Spleen (tissue), 11 donors: Measurements from ENCODE around the gene PTPRA. TPM values are rescaled to one million over a fixed set of nuclear protein-coding genes. Genes with fewer than 3 reads are reported as not detected.
"Not testable (repeated sequence)": the region's sequence is repeated elsewhere in the genome, so short reads cannot be mapped to it uniquely, and the experiment has no call there.

Source experiments
- DNase-seq: peaks from one replicate; pipeline ENCODE4 v3.0.0-alpha.2; 2020
- H3K27ac ChIP-seq, 8 donors: fragments of 200-600 bp; sonication (generic) in 7 of 8; 1 replicate in 4 of 8; 2 replicates in 4 of 8; pipeline versions ENCODE4 v1.5.0 to v1.8.0; 2016 to 2021; ENCODE audit warnings: inconsistent platforms in 4 of 8, mild to moderate bottlenecking in 4 of 8, moderate library complexity in 1 of 8
- H3K27me3 ChIP-seq, 7 donors: fragments of 200-600 bp; sonication (generic) in 6 of 7; replicated peaks in 1 of 7; 1 replicate in 4 of 7; 2 replicates in 3 of 7; pipeline versions ENCODE4 v1.5.0 to v1.8.0; 2016 to 2021; ENCODE audit warnings: inconsistent platforms in 3 of 7, mild to moderate bottlenecking in 1 of 7
- H3K36me3 ChIP-seq, 6 donors: fragments of 200-600 bp; sonication (generic) in 5 of 6; 1 replicate in 4 of 6; 2 replicates in 2 of 6; pipeline versions ENCODE4 v1.5.0 to v1.8.0; 2016 to 2021; ENCODE audit warnings: inconsistent platforms in 2 of 6
- H3K4me1 ChIP-seq, 6 donors: fragments of 200-600 bp; sonication (generic) in 5 of 6; 1 replicate in 3 of 6; 2 replicates in 3 of 6; pipeline versions ENCODE4 v1.5.0 to v1.8.0; 2016 to 2021; ENCODE audit warnings: inconsistent platforms in 3 of 6
- H3K4me3 ChIP-seq, 8 donors: fragments of 200-600 bp; sonication (generic) in 7 of 8; 1 replicate in 4 of 8; 2 replicates in 4 of 8; pipeline versions ENCODE4 v1.5.0 to v1.8.0; 2016 to 2021; ENCODE audit warnings: inconsistent platforms in 4 of 8, mild to moderate bottlenecking in 4 of 8, moderate library complexity in 2 of 8
- H3K9me3 ChIP-seq, 8 donors: fragments of 200-600 bp; sonication (generic) in 7 of 8; 1 replicate in 4 of 8; 2 replicates in 4 of 8; pipeline versions ENCODE4 v1.5.0 to v1.8.0; 2016 to 2021; ENCODE audit warnings: inconsistent platforms in 4 of 8
- POLR2A ChIP-seq, 3 donors: fragments of 450-650 bp; IDR thresholded peaks; one replicate each; pipeline ENCODE4 v1.5.1; 2017; ENCODE audit warnings: antibody characterized with exemption in 3 of 3, mild to moderate bottlenecking in 1 of 3
- POLR2AphosphoS5 ChIP-seq, 3 donors: sonication (generic); formaldehyde crosslinking; IDR thresholded peaks; one replicate each; pipeline ENCODE4 v1.5.1; 2017; ENCODE audit warnings: antibody characterized with exemption in 3 of 3
- WGBS, 5 donors: extraction: QIAGEN DNeasy Blood & Tissue Kit in 3 of 5; methylation state at CpG; one replicate each; pipeline versions ENCODE4 v1.1.5 to v1.1.7; 2013 to 2018; 5-methylcytosine and 5-hydroxymethylcytosine counted together
- intact Hi-C: fragments of 100-400 bp; cut with DNase I; formaldehyde crosslinking; loops from one replicate; pipeline ENCODE4 v1.15.0; 2023; ENCODE audit warnings: low total_unique reads
- polyA plus RNA-seq, 3 donors: library from polyadenylated mRNA; stranded (reverse); fragments of 200-250 nt; gene quantifications; one replicate each; pipeline ENCODE4 v1.2.1, GENCODE V29; 2013
- total RNA-seq, 7 donors: library from RNA; depleted of rRNA in 3 of 7; stranded (reverse); fragments of >200 nt in 3 of 7; fragmentation: NEBNext Ultra II Directional in 4 of 7; extraction: Animal tissue kit (Norgen Biotek cat#: 25700) in 4 of 7; gene quantifications; one replicate each; pipeline versions ENCODE4 v1.1.0 to v1.2.1, GENCODE V29; 2016 to 2021
- TF ChIP-seq, protein P1 (sequence below), 11 experiments: fragments of 200-600 bp in 7 of 11; fragments of 450-650 bp in 4 of 11; sonication (generic) in 4 of 11; IDR thresholded peaks in 8 of 11; conservative IDR thresholded peaks in 3 of 11; 1 replicate in 7 of 11; 2 replicates in 4 of 11; pipeline versions ENCODE4 v1.4.0 to v1.8.0; 2016 to 2021; ENCODE audit warnings: antibody characterized with exemption in 11 of 11, inconsistent platforms in 4 of 11, mild to moderate bottlenecking in 1 of 11
- donor health status: healthy with polysubstance abuse.
- donor health status: DM: no; HTN: no; CAD: no; lungs with moderate emphysema.
- donor health status: DM: no; HTN: no; CAD: no.
- donor health status: Bipolar disorder and iron deficiency.
- donor health status: healthy.
- donor health status: DM: no; HTN: no; CAD: no.
- donor health status: DM: yes; HTN: yes; CAD: no.

Gene PTPRA
- total and polyA plus RNA-seq, 10 donors = 15.3 to 65.5 (median 52.4) TPM

DNA sequence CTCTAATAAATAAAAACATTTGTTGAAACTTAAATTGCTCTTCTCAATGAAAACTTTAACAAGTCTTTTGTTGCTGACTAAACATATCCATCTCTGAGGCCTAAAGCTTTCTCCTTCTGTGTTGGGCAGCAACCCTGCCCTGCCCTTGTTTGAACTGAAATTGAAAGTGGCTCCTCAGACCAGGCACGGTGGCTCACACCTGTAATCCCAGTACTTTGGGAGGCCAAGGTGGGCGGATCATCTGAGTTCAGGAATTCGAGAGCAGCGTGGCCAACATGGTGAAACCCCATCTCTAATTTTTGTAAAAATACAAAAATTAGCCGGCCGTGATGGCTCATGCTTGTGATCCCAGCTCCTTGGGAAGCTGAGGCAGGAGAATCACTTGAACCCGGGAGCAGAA, 140.9 kb downstream of the PTPRA start:
- H3K9me3 ChIP-seq = no peaks in the 10 kb centered on the region
- DNase-seq = no peak
- 90 to 95% (median 94%) methylated on average over 7 of the region's 7 CpGs for WGBS, 5 donors
- intact Hi-C loops = no loop called here
- no peaks in the 10 kb centered on the region for H3K4me1 ChIP-seq
- no peak overlapping the region for H3K27ac ChIP-seq
- H3K4me3 ChIP-seq = no peak overlapping the region
- H3K27me3 ChIP-seq = no peaks in the 10 kb centered on the region
- no peak for TF ChIP-seq POLR2AphosphoS5 (IDR thresholded peaks at IDR 0.05)
- TF ChIP-seq POLR2A (IDR thresholded peaks at IDR 0.05) = no peak
- TF ChIP-seq, protein P1, sequence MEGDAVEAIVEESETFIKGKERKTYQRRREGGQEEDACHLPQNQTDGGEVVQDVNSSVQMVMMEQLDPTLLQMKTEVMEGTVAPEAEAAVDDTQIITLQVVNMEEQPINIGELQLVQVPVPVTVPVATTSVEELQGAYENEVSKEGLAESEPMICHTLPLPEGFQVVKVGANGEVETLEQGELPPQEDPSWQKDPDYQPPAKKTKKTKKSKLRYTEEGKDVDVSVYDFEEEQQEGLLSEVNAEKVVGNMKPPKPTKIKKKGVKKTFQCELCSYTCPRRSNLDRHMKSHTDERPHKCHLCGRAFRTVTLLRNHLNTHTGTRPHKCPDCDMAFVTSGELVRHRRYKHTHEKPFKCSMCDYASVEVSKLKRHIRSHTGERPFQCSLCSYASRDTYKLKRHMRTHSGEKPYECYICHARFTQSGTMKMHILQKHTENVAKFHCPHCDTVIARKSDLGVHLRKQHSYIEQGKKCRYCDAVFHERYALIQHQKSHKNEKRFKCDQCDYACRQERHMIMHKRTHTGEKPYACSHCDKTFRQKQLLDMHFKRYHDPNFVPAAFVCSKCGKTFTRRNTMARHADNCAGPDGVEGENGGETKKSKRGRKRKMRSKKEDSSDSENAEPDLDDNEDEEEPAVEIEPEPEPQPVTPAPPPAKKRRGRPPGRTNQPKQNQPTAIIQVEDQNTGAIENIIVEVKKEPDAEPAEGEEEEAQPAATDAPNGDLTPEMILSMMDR (IDR thresholded peaks at IDR 0.05 in 8 of 11, conservative IDR thresholded peaks at IDR 0.05 in 3 of 11) = no peak
- H3K36me3 ChIP-seq = peaks cover 3 to 84% (median 21%) of the 10 kb centered on the region in 6 donors

DNA sequence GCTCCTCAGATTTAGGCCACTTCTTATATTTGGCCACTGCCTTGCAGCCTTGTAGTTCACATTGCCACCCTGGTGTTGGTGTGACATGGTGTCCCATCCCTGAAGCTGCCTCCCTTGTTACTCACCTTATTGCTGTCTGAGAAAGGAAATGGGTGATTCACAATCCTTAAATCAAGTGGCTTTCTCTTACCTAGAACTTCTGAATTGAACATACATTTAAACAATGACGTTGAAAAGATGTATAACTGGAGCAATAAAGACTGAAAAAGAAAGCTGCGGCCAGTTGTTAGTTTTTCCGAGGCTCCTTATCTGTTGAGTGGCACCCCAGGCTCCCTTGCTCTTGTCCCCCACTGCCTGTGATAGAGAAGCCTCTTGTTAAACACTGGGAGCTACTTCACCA, 141.4 kb downstream of the PTPRA start:
- intact Hi-C loops = no loop called here
- no peaks in the 10 kb centered on the region for H3K27me3 ChIP-seq
- no peak overlapping the region for H3K27ac ChIP-seq
- WGBS, 5 donors = 88 to 95% (median 89%) methylated on average over 3 of the region's 3 CpGs
- H3K9me3 ChIP-seq = no peaks in the 10 kb centered on the region
- no peaks in the 10 kb centered on the region for H3K4me1 ChIP-seq
- H3K36me3 ChIP-seq = peaks cover 3 to 79% (median 16%) of the 10 kb centered on the region in 6 donors
- TF ChIP-seq, protein P1 (IDR thresholded peaks at IDR 0.05 in 8 of 11, conservative IDR thresholded peaks at IDR 0.05 in 3 of 11) = no peak
- TF ChIP-seq POLR2AphosphoS5 (IDR thresholded peaks at IDR 0.05) = no peak
- TF ChIP-seq POLR2A (IDR thresholded peaks at IDR 0.05) = no peak
- DNase-seq = no peak
- H3K4me3 ChIP-seq = no peak overlapping the region

DNA sequence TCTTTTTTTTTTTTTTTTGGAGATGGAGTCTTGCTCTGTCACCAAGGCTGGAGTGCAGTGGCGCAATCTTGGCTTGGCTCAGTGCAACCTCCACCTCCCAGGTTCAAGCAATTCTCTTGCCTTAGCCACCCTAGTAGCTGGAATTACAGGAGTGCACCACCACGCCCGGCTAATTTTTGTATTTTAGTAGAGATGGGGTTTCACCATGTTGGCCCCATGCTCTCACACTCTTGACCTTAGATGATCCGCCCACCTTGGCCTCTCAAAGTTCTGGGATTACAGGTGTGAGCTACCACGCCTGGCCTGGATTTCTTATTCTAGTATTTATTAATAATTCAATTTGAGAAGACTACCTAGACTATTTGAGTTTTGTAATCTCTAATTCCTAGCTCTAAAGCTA, 142.0 kb downstream of the PTPRA start:
- peaks cover 3 to 77% (median 13%) of the 10 kb centered on the region in 6 donors for H3K36me3 ChIP-seq
- intact Hi-C loops, H3K4me3 ChIP-seq, H3K27ac ChIP-seq, H3K9me3 ChIP-seq, H3K4me1 ChIP-seq, DNase-seq, H3K27me3 ChIP-seq: not testable (repeated sequence)
- 88 to 97% (median 94%) methylated on average over 5 of the region's 5 CpGs for WGBS, 5 donors

DNA sequence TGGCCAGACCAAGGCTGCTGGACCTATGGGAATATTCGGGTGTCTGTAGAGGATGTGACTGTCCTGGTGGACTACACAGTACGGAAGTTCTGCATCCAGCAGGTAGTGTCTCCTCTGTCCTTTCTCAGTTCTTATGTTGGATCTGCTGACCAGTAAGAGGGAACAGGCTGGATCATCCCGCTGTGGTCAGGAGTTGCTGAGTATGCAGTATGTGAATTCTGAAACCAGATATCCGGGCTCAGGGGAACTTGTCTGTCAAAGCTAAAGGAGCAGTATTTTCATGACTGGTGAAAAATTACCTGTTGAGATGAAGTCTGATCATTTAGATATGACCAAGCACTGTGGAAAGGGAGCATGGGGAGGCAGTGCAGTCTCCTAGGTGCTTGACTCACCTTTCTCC, 148.0 kb downstream of the PTPRA start:
- TF ChIP-seq POLR2AphosphoS5 (IDR thresholded peaks at IDR 0.05) (no peak), POLR2A (IDR thresholded peaks at IDR 0.05) (no peak)
- TF ChIP-seq, protein P1 (IDR thresholded peaks at IDR 0.05 in 8 of 11, conservative IDR thresholded peaks at IDR 0.05 in 3 of 11) = no peak
- DNase-seq = no peak
- 92 to 96% (median 93%) methylated on average over 4 of the region's 4 CpGs for WGBS, 5 donors
- intact Hi-C loops = no loop called here
- Histone ChIP-seq H3K4me1 (no peaks in the 10 kb centered on the region), H3K27ac (no peak overlapping the region), H3K36me3 (peaks cover 3 to 83% (median 63%) of the 10 kb centered on the region in 6 donors), H3K27me3 (no peaks in the 10 kb centered on the region), H3K9me3 (no peaks in the 10 kb centered on the region), H3K4me3 (no peak overlapping the region)

DNA sequence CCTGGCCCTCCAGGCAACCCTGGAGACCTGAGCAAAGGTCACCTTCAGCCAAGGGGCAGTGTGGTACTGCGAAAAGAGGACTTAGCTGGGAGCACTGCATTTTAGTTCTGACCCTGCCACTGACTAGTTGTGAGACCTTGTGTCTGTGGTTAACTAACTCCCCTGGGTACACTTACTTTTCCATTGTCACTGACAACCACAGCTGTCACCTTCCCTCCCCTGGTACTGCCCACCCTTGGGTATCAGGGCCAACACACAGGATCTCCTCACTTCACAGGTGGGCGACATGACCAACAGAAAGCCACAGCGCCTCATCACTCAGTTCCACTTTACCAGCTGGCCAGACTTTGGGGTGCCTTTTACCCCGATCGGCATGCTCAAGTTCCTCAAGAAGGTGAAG, 148.5 kb downstream of the PTPRA start:
- Histone ChIP-seq H3K9me3 (no peaks in the 10 kb centered on the region), H3K36me3 (peaks cover 3 to 83% (median 67%) of the 10 kb centered on the region in 6 donors), H3K27ac (no peak overlapping the region), H3K27me3 (no peaks in the 10 kb centered on the region), H3K4me3 (no peak overlapping the region), H3K4me1 (no peaks in the 10 kb centered on the region)
- 80 to 94% (median 84%) methylated on average over 5 of the region's 5 CpGs for WGBS, 5 donors
- intact Hi-C loops = no loop called here
- TF ChIP-seq, protein P1 (IDR thresholded peaks at IDR 0.05 in 8 of 11, conservative IDR thresholded peaks at IDR 0.05 in 3 of 11) = no peak
- TF ChIP-seq POLR2A (IDR thresholded peaks at IDR 0.05) = no peak
- TF ChIP-seq POLR2AphosphoS5 (IDR thresholded peaks at IDR 0.05) = no peak
- no peak for DNase-seq

DNA sequence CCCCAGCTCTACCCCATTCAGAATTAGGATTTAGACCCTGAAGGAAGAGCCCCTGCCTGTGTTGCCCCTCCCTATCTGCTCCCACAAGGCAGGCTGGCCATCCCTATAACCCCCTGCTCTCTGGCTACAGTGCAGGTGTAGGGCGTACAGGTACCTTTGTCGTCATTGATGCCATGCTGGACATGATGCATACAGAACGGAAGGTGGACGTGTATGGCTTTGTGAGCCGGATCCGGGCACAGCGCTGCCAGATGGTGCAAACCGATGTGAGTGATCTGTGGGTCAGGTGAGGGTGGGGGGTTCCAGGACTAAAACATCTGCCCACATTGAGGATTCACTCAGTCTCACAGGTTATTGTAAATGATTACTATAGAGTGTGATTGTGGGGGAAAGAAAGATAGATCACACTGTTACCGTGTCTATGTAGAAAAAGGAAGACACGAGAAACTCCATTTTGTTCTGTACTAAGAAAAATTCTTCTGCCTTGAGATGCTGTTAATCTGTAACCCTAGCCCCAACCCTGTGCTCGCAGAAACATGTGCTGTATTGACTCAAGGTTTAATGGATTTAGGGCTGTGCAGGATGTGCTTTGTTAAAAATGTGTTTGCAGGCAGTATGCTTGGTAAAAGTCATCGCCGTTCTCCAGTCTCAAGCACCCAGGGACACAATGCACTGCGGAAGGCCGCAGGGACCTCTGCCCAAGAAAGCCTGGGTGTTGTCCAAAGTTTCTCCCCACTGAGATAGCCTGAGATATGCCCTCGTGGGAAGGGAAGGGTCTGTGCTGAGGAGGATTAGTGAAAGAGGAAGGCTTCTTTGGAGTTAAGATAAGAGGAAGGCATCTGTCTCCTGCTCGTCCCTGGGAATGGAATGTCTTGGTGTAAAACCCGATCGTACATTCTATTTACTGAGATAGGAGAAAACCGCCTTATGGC, 149.5 kb downstream of the PTPRA start:
- DNase-seq, intact Hi-C loops, H3K9me3 ChIP-seq, H3K4me1 ChIP-seq, H3K27ac ChIP-seq, H3K4me3 ChIP-seq, H3K27me3 ChIP-seq: not testable (repeated sequence)
- peaks cover 2 to 83% (median 72%) of the 10 kb centered on the region in 6 donors for H3K36me3 ChIP-seq
- 93 to 97% (median 95%) methylated on average over 20 of the region's 20 CpGs for WGBS, 5 donors
